Loucy (cell line): Measurements from ENCODE around the gene PKP3.

Source experiments
- H2AFZ ChIP-seq: fragments of 200-600 bp; sonication (generic); 2 replicates; pipeline ENCODE4 v1.6.0; 2016; ENCODE audit warnings: antibody characterized with exemption, mild to moderate bottlenecking, low read length, moderate library complexity
- H3F3A ChIP-seq: fragments of 200-600 bp; 2 replicates; pipeline ENCODE4 v1.6.0; 2016; ENCODE audit warnings: antibody characterized with exemption, low read depth, mild to moderate bottlenecking
- H3K27me3 ChIP-seq: fragments of 200-600 bp; sonication (generic); 2 replicates; pipeline ENCODE4 v1.6.1; 2014; ENCODE audit warnings: low read length, mild to moderate bottlenecking; ENCODE audit not compliant: insufficient read depth, poor library complexity, severe bottlenecking
- H3K36me3 ChIP-seq: fragments of 200-600 bp; sonication (generic); 2 replicates; pipeline ENCODE4 v1.6.1; 2016; ENCODE audit warnings: low read length; ENCODE audit not compliant: insufficient read depth
- H3K4me1 ChIP-seq: fragments of 200-600 bp; sonication (generic); 2 replicates; pipeline ENCODE4 v1.5.1; 2014; ENCODE audit warnings: low read length, mild to moderate bottlenecking; ENCODE audit not compliant: insufficient read depth, poor library complexity, severe bottlenecking
- H3K4me2 ChIP-seq: fragments of 200-600 bp; sonication (generic); 2 replicates; pipeline ENCODE4 v1.6.0; 2014; ENCODE audit warnings: antibody characterized with exemption, low read length, low read depth, mild to moderate bottlenecking; ENCODE audit not compliant: poor library complexity, severe bottlenecking
- H3K4me3 ChIP-seq: fragments of 200-600 bp; sonication (generic); 2 replicates; pipeline ENCODE4 v1.5.1; 2014; ENCODE audit warnings: low read length, mild to moderate bottlenecking, mixed read lengths; ENCODE audit not compliant: poor library complexity, severe bottlenecking
- H3K79me2 ChIP-seq: fragments of 200-600 bp; sonication (generic); 2 replicates; pipeline ENCODE4 v1.6.1; 2014; ENCODE audit warnings: low read length; ENCODE audit not compliant: insufficient read depth
- H3K9ac ChIP-seq: fragments of 200-600 bp; sonication (generic); 2 replicates; pipeline ENCODE4 v1.6.0; 2014; ENCODE audit warnings: mild to moderate bottlenecking, low read depth, low read length, moderate library complexity; ENCODE audit not compliant: poor library complexity, severe bottlenecking
- H3K9me2 ChIP-seq: fragments of 200-600 bp; sonication (generic); replicated peaks from 2 replicates; pipeline ENCODE4 v1.6.1; 2016; ENCODE audit warnings: low read depth, low read length, mixed read lengths
- H3K9me3 ChIP-seq: fragments of 200-600 bp; sonication (generic); 2 replicates; pipeline ENCODE4 v1.6.1; 2014; ENCODE audit warnings: mild to moderate bottlenecking, antibody characterized with exemption, low read length, low read depth; ENCODE audit not compliant: insufficient read depth
- H4K20me1 ChIP-seq: fragments of 200-600 bp; sonication (generic); 2 replicates; pipeline ENCODE4 v1.6.0; 2014; ENCODE audit warnings: antibody characterized with exemption, low read length, mild to moderate bottlenecking; ENCODE audit not compliant: insufficient read depth, poor library complexity, severe bottlenecking
- EZH2phosphoT487 ChIP-seq: fragments of 200-600 bp; IDR thresholded peaks from 2 replicates; pipeline ENCODE4 v1.6.1; 2018; ENCODE audit warnings: antibody characterized with exemption, mild to moderate bottlenecking, moderate library complexity, borderline replicate concordance
- TF ChIP-seq, protein P1 (sequence below): fragments of 200-600 bp; sonication (generic); conservative IDR thresholded peaks from 2 replicates; pipeline ENCODE4 v1.5.1; 2014; ENCODE audit warnings: mild to moderate bottlenecking, antibody characterized with exemption, low read length

Gene PKP3

DNA sequence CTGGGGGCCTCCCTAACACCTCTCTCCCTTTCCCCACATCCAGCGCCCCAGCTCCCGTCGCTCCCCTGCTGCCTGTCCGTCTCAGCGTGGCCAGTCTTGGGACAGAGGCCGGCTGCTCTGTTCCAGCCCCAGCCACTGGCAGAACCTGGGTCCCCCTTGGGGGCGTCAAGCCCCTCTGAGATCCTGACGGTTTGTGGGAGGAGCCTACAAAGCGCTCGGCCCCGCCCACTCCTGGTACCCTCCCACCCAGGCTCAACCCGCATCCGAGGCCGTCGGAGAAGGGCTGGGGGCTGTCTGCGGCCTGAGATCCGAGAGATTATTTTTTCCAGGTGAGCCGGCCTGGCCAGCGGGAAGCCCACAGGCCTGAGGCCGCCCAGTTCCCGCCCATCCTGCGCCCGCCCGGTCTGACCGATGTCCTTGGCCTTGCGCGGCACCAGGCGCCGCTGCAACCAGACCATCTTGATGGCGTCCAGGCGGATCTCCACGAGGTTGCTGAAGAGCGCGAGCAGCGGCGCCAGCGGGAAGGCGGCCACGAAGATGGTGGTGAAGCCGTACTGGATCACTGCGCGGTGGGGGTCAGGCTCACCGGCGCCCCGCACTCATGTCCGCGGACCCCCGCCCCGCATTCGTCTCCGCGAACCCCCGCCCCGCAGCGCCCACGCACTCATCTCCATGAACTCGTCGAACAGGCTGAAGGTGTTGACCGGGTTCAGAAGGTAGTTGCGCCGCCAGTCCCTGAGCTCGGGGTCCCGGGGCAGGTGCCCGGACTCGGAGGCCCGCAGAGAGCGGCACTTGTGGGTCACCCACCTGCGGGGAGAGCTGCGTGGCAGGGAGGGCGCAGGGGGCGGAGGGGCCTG, 26.3 kb downstream of the PKP3 start:
- TF ChIP-seq, protein P1, sequence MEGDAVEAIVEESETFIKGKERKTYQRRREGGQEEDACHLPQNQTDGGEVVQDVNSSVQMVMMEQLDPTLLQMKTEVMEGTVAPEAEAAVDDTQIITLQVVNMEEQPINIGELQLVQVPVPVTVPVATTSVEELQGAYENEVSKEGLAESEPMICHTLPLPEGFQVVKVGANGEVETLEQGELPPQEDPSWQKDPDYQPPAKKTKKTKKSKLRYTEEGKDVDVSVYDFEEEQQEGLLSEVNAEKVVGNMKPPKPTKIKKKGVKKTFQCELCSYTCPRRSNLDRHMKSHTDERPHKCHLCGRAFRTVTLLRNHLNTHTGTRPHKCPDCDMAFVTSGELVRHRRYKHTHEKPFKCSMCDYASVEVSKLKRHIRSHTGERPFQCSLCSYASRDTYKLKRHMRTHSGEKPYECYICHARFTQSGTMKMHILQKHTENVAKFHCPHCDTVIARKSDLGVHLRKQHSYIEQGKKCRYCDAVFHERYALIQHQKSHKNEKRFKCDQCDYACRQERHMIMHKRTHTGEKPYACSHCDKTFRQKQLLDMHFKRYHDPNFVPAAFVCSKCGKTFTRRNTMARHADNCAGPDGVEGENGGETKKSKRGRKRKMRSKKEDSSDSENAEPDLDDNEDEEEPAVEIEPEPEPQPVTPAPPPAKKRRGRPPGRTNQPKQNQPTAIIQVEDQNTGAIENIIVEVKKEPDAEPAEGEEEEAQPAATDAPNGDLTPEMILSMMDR: no peak
- no peak for TF ChIP-seq EZH2phosphoT487
- Histone ChIP-seq H3F3A (no peaks in the 10 kb centered on the region), H3K27me3 (no peaks in the 10 kb centered on the region), H3K79me2 (no peaks in the 10 kb centered on the region), H3K4me1 (peaks cover 13% of the 10 kb centered on the region), H3K9me3 (no peaks in the 10 kb centered on the region), H3K36me3 (no peaks in the 10 kb centered on the region), H3K4me3 (no peak overlapping the region), H2AFZ (no peak overlapping the region), H3K9ac (no peak overlapping the region), H3K9me2 (no peaks in the 10 kb centered on the region), H3K4me2 (no peak overlapping the region), H4K20me1 (no peaks in the 10 kb centered on the region)

DNA sequence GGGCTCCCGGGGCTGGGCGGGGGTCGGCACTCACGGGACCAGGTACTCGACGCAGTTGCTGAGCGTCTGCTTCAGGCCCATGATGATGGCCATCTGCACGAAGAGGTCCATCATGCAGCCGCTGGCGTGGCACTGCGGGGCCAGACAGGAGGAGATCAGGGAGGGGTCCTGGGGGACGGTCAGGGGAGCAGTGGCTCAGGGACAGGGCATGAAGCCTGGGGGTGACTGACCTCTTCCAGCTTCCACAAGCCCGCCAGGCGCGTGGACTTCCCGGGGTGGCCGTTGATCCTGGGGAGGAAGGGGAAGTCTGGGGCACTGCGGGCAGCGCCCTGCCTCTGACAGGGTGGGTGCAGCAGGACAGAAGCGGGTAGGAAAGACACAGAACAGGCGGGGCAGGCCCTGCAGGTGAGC, 26.9 kb downstream of the PKP3 start:
- H2AFZ ChIP-seq: no peak overlapping the region

DNA sequence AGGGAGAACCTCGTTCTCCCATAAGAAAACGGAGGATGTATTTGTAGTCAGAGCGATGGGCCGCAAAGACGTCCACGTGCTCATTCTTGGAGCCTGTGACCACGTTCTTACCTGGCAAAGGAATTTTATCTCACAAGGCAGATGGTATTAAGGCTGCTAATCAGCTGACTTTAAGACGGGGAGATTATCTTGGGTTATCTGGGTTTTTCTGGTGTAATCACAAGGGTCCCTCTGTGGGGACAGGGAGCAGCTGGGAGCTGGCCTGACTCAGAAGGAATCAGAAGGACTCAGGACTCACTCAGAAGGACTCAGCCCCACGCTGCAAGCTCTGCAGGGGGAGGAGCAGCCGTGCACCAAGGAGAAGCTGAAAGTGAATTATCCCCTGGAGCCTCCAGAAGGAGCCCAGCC, 28.2 kb downstream of the PKP3 start:
- H3K36me3 ChIP-seq: no peaks in the 10 kb centered on the region
- H3F3A ChIP-seq: no peaks in the 10 kb centered on the region
- H3K27me3 ChIP-seq: no peaks in the 10 kb centered on the region
- H3K4me1 ChIP-seq: no peaks in the 10 kb centered on the region
- H3K4me2 ChIP-seq: no peak overlapping the region
- no peaks in the 10 kb centered on the region for H3K9me2 ChIP-seq
- no peaks in the 10 kb centered on the region for H4K20me1 ChIP-seq
- H2AFZ ChIP-seq: no peak overlapping the region
- no peaks in the 10 kb centered on the region for H3K9me3 ChIP-seq
- H3K79me2 ChIP-seq: no peaks in the 10 kb centered on the region
- no peak overlapping the region for H3K4me3 ChIP-seq
- no peak for TF ChIP-seq EZH2phosphoT487
- TF ChIP-seq, protein P1: no peak
- no peak overlapping the region for H3K9ac ChIP-seq

More for the DNA sequence above, 26.9 kb downstream of the PKP3 start:
- H3K9ac ChIP-seq: no peak overlapping the region
- H3K9me2 ChIP-seq: no peaks in the 10 kb centered on the region
- TF ChIP-seq, protein P1: no peak
- no peak for TF ChIP-seq EZH2phosphoT487
- H3K79me2 ChIP-seq: no peaks in the 10 kb centered on the region
- H3K27me3 ChIP-seq: no peaks in the 10 kb centered on the region
- no peak overlapping the region for H3K4me2 ChIP-seq
- H3K9me3 ChIP-seq: no peaks in the 10 kb centered on the region
- H4K20me1 ChIP-seq: no peaks in the 10 kb centered on the region
- H3K4me1 ChIP-seq: peaks cover 6% of the 10 kb centered on the region
- H3K4me3 ChIP-seq: no peak overlapping the region
- no peaks in the 10 kb centered on the region for H3F3A ChIP-seq
- no peaks in the 10 kb centered on the region for H3K36me3 ChIP-seq
